Hematopoietic multipotent progenitor cell treated with erythropoietin and hydrocortisone succinate and interleukin-3 and kit ligand, for 4 days (in vitro differentiated cells): ENCODE data around the gene CDH13.

Experiments
- DNase-seq: peaks from one replicate; pipeline ENCODE4 v3.0.0-alpha.2; 2015

CDH13 gene

DNA sequence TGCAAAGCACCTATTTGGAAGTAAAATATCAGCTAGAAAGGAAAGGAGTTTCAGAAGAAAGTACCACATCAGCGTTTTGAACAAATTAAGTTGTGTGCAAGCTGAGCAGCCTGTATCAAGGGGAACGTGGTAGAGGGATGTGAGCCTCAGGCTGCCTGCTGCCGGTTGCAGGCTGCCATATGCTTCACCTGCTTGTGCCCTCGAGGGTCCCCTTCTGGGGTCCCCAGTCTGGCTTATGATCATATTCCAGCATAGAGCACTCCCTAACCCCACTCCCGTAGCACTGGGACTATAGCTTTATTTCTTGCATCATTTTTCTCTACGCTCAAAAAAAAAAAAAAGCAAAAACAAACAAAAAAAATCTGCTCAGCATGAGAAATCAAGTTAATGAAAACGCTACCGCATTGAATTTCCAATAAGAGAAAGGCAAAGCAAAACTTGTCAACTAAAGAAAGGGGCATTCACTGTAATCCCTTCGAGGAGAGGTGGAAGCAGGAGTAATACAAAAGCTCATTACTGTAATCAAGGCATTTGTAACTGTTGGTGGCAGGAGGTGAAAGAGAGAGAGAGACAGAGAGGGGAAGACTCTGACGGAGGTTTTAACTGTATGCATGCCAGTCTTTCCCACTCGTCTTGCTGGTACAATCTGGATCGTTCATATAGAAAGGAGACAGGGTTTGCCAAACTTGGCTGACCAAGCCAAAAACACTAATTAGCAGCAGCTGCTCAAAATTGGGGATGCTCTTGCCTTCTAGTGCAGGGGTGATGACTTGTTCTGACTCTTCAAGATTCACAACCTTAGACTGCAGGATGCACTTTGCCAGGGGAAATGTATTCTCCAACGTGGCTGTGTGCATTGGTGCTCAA is 922.8 kb downstream of the CDH13 start:
- DNase-seq, result no peak

DNA sequence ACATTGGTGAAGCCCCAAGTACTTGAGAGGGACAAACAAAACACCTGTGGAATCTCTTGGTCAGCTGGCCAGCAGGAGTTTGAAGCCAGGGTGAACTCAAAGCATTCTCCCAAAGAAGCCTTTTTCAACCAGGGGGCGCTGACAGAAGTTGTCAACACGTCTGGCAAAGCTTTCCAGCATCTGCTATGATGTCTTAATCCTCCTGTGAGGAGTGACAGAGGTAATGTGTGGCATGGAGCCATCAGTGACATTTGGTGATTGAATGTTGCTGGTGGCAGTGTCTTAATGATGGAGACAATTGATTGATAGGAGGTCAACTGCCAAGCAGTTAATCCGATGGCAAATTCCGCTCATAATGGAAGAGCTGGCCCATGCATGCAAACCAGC is 923.4 kb downstream of the CDH13 start:
- DNase-seq, result no peak

DNA sequence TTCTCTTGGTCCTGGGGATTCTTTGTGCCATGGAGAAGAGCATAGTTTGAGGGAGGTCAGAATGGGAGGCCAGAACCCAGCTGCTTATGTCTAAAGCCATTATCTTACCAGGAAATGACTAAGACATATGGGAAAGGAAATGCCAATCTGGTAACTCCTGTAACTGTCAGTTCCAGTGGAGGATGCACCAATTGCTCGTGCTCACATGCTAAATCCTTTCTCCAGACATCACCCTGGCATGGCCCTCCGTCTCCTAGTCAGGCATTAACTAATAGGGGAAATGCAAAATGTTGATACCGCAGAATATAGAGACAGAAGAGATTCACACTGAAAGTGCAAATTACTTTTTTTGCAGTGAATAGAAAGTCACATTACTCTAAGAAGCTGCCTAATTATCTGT is 925.5 kb downstream of the CDH13 start:
- DNase-seq, result no peak

- no peak for DNase-seq
Observed at GRCh38 chr16:83552930-83553329, 926.2 kb downstream of the CDH13 start.

DNA sequence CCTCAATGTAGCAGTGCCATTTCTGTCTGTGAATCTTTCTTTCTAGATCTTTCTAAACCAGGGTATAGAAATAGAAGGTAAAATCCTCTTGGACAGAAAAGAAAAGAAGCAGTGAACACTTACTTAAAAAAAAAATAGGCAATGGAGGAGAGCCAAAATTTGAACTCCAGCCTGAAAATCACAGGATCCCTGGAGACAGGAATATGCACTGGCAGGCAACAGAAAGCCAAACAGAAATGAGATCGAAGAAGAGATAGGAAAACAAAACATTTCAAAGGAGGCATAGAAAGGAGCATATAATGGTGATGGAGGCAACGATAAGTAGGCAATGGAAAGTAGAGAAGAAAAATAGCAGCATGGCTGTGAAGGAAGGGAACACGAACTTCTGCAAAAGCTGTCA is 927.3 kb downstream of the CDH13 start:
- no peak for DNase-seq

DNA sequence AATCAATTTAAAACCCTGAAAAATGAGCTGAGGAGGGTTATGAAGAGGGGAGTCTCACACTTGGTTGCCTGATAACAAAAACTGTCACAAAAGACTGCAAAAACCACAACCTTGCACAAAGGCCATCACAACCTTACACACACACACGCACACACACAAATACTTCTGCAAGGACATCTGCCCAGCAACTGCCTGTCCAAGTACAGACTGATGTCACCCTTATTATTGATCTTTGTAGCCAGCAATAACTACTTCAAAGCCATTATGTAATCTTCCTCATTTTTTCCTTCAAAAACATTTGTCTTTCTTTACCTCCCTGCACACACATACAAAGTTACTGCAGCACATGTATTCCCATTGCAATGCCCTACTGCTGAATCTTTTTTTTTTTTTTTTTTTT is 927.8 kb downstream of the CDH13 start:
- DNase-seq, result no peak

DNA sequence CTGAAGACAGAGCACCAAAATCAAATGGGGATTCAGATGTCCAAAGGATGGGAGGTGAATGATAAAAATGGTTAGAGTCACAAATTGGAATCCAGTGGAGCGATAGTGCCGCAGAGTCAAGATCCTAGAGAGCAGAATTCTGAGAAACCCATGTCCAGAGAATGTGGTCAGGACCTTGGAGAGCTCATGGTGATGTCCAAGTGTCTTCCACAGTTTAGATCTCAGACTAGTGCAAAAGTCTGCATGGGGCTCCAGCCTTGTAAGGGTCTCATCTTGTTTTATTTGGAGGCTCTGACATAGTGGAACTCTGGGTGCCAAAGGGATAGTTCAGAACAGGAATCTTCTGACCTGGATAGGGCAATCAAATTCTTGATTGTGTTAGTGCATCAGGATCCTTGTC is 935.1 kb downstream of the CDH13 start:
- DNase-seq, result peak; percentile 21

GRCh38 chr16:83568345-83568744 is 941.6 kb downstream of the CDH13 start:
- no peak for DNase-seq

GRCh38 chr16:83574388-83574787 is 947.6 kb downstream of the CDH13 start:
- DNase-seq, result no peak

GRCh38 chr16:83577078-83577745 is 950.4 kb downstream of the CDH13 start:
- DNase-seq, result no peak

DNA sequence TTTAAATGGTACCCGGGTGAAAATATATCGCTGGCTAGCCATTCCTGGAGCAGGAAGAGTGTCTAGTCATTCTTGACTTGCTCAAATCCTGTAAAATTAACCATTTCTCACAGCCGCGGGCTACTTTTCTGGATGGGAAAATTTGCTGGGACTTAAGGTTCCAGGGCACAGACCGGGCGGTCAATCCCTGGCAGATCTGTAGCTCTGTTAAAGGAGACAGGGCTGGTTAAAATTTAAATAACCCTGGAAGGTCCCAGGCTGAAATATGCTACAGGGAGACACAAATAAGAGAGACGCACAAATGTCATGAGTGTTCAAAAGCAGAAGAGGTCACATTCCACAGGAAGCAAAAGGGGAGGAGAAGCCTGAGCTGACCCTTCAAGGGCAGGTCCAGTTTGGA is 951.4 kb downstream of the CDH13 start:
- DNase-seq, result no peak

- no peak for DNase-seq
Observed at GRCh38 chr16:83579027-83579426, 952.3 kb downstream of the CDH13 start.

DNA sequence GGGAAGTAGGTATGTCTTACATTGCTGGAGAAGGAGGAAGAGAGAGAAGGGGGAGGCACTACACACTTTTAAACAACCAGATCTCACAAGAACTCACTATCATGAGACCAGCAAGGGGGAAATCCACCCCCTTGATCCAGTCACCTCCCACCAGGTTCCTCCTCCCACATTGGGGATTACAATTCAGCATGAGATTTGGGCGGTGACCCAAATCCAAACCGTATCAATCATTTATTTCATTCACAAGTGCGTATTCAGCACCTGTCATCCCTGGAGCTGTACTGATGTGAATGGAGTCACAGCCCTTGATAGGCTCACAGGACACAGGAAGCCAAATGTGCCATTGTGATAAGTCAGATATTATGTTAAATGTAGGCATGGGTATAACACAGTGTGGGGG is 952.7 kb downstream of the CDH13 start:
- no peak for DNase-seq

DNA sequence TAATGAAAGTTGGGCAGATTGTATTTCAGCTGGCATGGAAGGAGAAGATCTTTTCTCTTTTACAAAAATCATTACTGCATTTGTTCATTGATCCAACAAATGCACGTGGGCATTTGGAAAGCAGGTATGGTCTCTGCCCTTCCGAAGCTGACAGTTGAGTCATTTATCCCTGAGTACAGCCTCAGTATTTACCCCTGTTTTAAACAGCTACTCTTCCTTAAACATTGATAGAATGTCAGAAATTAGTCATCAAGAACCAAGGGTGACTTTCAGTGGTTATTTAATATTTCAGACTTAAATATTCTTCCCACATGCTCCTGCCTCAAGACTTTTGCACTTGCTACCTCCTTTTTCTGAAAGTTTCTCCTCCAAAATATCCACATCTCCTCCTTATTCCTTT is 954.3 kb downstream of the CDH13 start:
- no peak for DNase-seq

GRCh38 chr16:83581994-83582747 is 955.4 kb downstream of the CDH13 start:
- no peak for DNase-seq

DNA sequence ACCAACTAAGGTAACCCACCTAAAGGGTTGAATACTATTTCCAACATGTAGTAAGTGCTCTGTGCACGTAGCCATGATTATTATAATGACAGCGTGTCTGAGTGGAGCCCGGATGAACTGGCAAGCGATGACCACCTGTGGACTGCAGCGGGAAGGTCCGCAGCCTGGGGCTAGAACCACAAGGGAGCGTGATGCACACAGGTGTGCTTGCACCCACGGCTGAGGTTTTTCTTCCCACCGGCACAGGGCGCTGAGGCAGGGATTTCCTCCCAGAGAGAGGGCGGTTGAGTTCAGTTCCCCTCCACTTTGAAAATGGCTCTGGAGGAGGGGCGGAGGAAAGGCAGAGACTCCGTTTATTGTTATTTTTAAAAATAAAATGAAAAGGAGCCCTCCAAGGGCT is 959.3 kb downstream of the CDH13 start:
- DNase-seq, result no peak

DNA sequence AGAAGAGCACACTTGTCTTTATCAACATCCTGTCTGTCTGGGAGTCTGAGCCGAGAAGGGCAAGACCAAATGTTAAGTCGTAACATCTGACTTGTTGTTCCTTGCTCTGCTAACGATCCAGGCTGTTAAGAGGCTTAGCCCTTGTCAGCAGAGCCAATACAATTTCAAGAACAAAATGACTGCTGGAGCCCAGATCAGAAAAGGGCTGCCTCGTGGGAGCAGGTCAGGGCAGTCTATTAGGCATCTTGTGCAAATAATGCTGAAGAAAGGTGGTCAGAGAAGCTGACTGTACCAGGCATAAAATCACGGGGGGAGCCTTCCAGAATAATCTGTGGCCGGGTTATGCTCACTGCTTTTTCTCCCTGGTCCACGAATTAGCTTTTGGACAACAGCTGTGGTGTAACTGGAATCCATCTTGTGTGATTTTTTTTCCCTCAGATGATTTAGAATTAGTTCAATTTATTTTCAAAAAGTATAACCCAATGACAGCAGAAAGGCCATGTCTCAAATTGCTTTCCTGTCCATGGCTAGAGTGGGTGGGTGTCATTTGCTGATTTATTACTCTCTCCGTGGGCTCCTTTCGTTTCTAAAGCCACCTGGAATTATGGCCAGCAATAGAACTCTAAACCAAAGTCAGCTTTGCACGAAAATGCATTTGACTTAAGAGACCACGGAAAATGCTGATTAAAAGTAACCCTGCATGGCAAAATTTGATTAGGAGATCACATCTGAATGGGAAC is 959.9 kb downstream of the CDH13 start:
- no peak for DNase-seq

GRCh38 chr16:83587201-83587600 is 960.4 kb downstream of the CDH13 start:
- DNase-seq, result no peak

DNA sequence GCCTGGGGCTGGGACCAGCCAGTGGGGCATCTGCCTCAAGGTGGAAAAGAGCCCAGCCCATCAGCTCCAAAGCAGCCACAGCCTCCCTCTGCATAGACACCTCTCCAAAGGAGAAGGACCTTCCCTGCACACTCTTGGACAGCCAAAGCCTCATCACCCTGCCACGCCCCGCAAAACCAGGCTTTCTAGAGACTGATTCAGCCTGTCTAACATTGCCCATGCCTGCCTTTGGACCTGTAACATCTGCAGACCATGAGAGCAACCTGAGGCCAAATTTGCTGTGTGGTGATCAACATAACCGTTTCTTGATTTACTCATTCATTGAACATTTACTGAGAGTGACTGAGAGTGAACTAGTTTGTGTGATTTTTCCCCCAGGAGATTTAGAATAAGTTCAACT is 961.3 kb downstream of the CDH13 start:
- DNase-seq, result no peak

- no peak for DNase-seq
Observed at GRCh38 chr16:83589576-83589975, 962.8 kb downstream of the CDH13 start.

- no peak for DNase-seq
Observed at GRCh38 chr16:83592778-83593177, 966.0 kb downstream of the CDH13 start.

DNA sequence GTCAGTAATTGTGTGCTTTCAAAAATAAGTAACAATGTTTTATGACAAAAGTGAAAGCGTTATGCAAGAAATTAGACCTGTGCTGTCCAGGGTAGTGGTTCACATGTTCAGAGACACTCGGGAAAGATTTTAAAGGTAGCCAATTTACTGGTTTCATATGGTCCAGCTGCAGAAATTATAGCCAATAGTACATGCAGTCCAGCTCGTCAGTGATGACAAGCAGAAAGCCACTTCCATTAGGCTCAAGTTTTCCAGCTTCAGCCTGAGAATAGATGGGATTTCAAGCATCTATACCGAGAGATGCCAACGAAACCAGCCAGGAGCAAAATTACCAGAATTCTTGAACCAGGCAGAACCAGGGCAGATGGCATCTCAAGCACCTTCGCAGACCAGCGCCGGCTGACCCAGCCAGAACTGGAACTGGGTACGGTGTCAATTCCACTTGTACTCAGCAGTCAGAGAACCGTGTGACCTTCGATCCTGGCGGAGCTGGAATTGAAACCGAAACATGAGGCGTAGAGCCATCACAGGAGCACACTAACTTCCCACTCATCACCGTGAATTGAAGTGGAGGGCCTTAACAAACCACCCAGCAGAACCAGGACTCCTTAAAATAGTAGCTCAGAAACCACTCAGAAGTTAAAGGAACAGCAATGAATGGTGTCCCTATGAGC is 973.2 kb downstream of the CDH13 start:
- DNase-seq, result no peak
